MM.1S (cell line): ENCODE measurements around the gene PRSS33.

Source experiments
- DNase-seq: peaks from one replicate; pipeline ENCODE4 v3.0.0-alpha.2; 2015
- H2AFZ ChIP-seq: fragments of 300-600 bp; sonication (generic); 2 replicates; pipeline ENCODE4 v1.6.0; 2016; ENCODE audit warnings: antibody characterized with exemption, low read length
- H3F3A ChIP-seq: fragments of 300-600 bp; sonication (generic); 2 replicates; pipeline ENCODE4 v1.6.1; 2016; ENCODE audit warnings: mild to moderate bottlenecking, antibody characterized with exemption, low read length, moderate library complexity, mixed read lengths; ENCODE audit not compliant: insufficient read depth
- H3K27ac ChIP-seq: fragments of 300-600 bp; sonication (generic); 2 replicates; pipeline ENCODE4 v1.5.1; 2016; ENCODE audit warnings: mild to moderate bottlenecking, low read length
- H3K27me3 ChIP-seq: fragments of 300-600 bp; sonication (generic); replicated peaks from 2 replicates; pipeline ENCODE4 v1.6.0; 2016; ENCODE audit warnings: low read length; ENCODE audit not compliant: insufficient read depth
- H3K36me3 ChIP-seq: fragments of 300-600 bp; sonication (generic); replicated peaks from 2 replicates; pipeline ENCODE4 v1.6.1; 2016; ENCODE audit warnings: mild to moderate bottlenecking, low read length, mixed read lengths; ENCODE audit not compliant: insufficient read depth
- H3K4me1 ChIP-seq: fragments of 300-600 bp; sonication (generic); 2 replicates; pipeline ENCODE4 v1.6.1; 2016; ENCODE audit warnings: low read length, mixed read lengths
- H3K4me2 ChIP-seq: fragments of 300-600 bp; sonication (generic); 2 replicates; pipeline ENCODE4 v1.6.0; 2016; ENCODE audit warnings: low read depth, low read length
- H3K4me3 ChIP-seq: fragments of 300-600 bp; sonication (generic); 2 replicates; pipeline ENCODE4 v1.5.1; 2016; ENCODE audit warnings: low read length, mixed read lengths
- H3K79me2 ChIP-seq: fragments of 300-600 bp; sonication (generic); 2 replicates; pipeline ENCODE4 v1.6.1; 2016; ENCODE audit warnings: mixed run types, low read length, mixed read lengths
- H3K9ac ChIP-seq: fragments of 300-600 bp; sonication (generic); 2 replicates; pipeline ENCODE4 v1.6.1; 2016; ENCODE audit warnings: low read length, mixed read lengths
- H3K9me2 ChIP-seq: fragments of 300-600 bp; sonication (generic); replicated peaks from 2 replicates; pipeline ENCODE4 v1.6.1; 2016; ENCODE audit warnings: mild to moderate bottlenecking, low read length, mixed read lengths; ENCODE audit not compliant: insufficient read depth
- H3K9me3 ChIP-seq: fragments of 300-600 bp; sonication (generic); replicated peaks from 2 replicates; pipeline ENCODE4 v1.6.1; 2016; ENCODE audit warnings: mild to moderate bottlenecking, low read length, mixed read lengths; ENCODE audit not compliant: insufficient read depth
- H4K20me1 ChIP-seq: fragments of 300-600 bp; sonication (generic); 2 replicates; pipeline ENCODE4 v1.6.1; 2016; ENCODE audit warnings: mild to moderate bottlenecking, low read length, moderate library complexity, mixed read lengths; ENCODE audit not compliant: insufficient read depth
- EZH2 ChIP-seq: fragments of 300-600 bp; sonication (generic); optimal IDR thresholded peaks from 2 replicates; pipeline ENCODE3; 2017; ENCODE audit warnings: low read depth, mild to moderate bottlenecking, antibody characterized with exemption, low read length, mixed read lengths
- EZH2phosphoT487 ChIP-seq: fragments of 300-600 bp; sonication (generic); IDR thresholded peaks from 2 replicates; pipeline ENCODE4 v1.6.1; 2018; ENCODE audit warnings: antibody characterized with exemption, low read length
- TF ChIP-seq, protein P1 (sequence below): fragments of 300-600 bp; sonication (generic); IDR thresholded peaks from 2 replicates; pipeline ENCODE4 v1.5.1; 2016; ENCODE audit warnings: antibody characterized with exemption, low read length, mixed read lengths

Gene PRSS33

GRCh38 chr16:2737238-2737605 lies 50.1 kb downstream of the PRSS33 start:
- Histone ChIP-seq H3K9me2 (no peaks in the 10 kb centered on the region), H2AFZ (no peak overlapping the region), H3K9ac (no peak overlapping the region), H3K4me2 (no peak overlapping the region), H3K4me3 (no peak overlapping the region), H3K27me3 (peaks cover 7% of the 10 kb centered on the region; the same call in 1 of the 2 replicates), H4K20me1 (no peaks in the 10 kb centered on the region), H3K9me3 (no peaks in the 10 kb centered on the region), H3K4me1 (no peaks in the 10 kb centered on the region), H3K27ac (no peak overlapping the region), H3K36me3 (no peaks in the 10 kb centered on the region), H3F3A (no peaks in the 10 kb centered on the region), H3K79me2 (no peaks in the 10 kb centered on the region)
- no peak for DNase-seq
- TF ChIP-seq EZH2phosphoT487 = no peak
- no peak for TF ChIP-seq EZH2
- TF ChIP-seq, protein P1, sequence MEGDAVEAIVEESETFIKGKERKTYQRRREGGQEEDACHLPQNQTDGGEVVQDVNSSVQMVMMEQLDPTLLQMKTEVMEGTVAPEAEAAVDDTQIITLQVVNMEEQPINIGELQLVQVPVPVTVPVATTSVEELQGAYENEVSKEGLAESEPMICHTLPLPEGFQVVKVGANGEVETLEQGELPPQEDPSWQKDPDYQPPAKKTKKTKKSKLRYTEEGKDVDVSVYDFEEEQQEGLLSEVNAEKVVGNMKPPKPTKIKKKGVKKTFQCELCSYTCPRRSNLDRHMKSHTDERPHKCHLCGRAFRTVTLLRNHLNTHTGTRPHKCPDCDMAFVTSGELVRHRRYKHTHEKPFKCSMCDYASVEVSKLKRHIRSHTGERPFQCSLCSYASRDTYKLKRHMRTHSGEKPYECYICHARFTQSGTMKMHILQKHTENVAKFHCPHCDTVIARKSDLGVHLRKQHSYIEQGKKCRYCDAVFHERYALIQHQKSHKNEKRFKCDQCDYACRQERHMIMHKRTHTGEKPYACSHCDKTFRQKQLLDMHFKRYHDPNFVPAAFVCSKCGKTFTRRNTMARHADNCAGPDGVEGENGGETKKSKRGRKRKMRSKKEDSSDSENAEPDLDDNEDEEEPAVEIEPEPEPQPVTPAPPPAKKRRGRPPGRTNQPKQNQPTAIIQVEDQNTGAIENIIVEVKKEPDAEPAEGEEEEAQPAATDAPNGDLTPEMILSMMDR = no peak

- Histone ChIP-seq H3K79me2 (no peaks in the 10 kb centered on the region), H3F3A (no peaks in the 10 kb centered on the region), H3K9me2 (no peaks in the 10 kb centered on the region), H3K36me3 (no peaks in the 10 kb centered on the region), H3K4me1 (no peaks in the 10 kb centered on the region), H3K27ac (no peak overlapping the region), H3K4me3 (no peak overlapping the region), H3K9ac (no peak overlapping the region), H3K4me2 (no peak overlapping the region), H4K20me1 (no peaks in the 10 kb centered on the region), H3K27me3 (peaks cover 12% of the 10 kb centered on the region), H2AFZ (no peak overlapping the region), H3K9me3 (no peaks in the 10 kb centered on the region)
- TF ChIP-seq EZH2phosphoT487 = no peak
- TF ChIP-seq EZH2 = no peak
- TF ChIP-seq, protein P1 = no peak
- DNase-seq = no peak
Observed at GRCh38 chr16:2736476-2737237, 50.7 kb downstream of the PRSS33 start.

GRCh38 chr16:2734844-2735515 lies 52.4 kb downstream of the PRSS33 start:
- no peak overlapping the region for H3K4me3 ChIP-seq
- H4K20me1 ChIP-seq = no peaks in the 10 kb centered on the region
- no peak overlapping the region for H3K27ac ChIP-seq
- peaks cover 24% of the 10 kb centered on the region for H3K27me3 ChIP-seq
- H3K36me3 ChIP-seq = no peaks in the 10 kb centered on the region
- H3K9ac ChIP-seq = no peak overlapping the region
- DNase-seq = no peak
- TF ChIP-seq EZH2phosphoT487 = no peak
- TF ChIP-seq EZH2 = no peak
- no peaks in the 10 kb centered on the region for H3K79me2 ChIP-seq
- H2AFZ ChIP-seq = no peak overlapping the region
- no peak overlapping the region for H3K4me2 ChIP-seq
- H3K9me3 ChIP-seq = no peaks in the 10 kb centered on the region
- no peaks in the 10 kb centered on the region for H3F3A ChIP-seq
- no peaks in the 10 kb centered on the region for H3K4me1 ChIP-seq
- no peaks in the 10 kb centered on the region for H3K9me2 ChIP-seq
